Measurements from ENCODE around the gene TMBIM4.

TMBIM4 gene

DNA sequence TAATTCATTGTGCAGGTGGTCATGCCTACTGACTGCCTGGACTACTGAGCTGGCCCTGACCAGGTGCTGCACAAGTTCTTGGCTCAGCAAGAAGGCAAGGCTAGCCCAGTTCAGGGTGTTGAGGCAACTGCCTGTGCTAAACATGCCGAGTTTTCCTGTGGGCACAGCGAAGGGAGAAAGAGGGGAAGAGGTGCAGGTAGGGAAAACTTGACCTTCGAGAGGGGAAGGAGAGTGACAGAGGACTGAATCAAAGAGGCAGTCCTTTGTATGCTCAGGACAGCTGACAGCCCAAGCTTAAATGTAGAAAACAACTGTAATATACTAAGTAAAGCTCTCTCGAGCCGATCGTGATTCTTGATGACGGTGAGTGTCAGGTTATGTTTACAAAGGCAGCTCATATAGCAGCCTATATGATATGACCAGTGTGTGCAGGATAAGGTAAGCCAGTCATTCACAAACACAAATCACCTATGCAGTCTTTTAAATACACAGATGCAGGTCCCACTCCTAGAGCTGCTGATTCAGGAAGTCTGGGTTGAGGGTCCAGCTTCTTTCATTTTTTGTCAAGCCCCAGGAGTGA, 21.8 kb upstream of the TMBIM4 start:
- no peak for DNase-seq (ENCODE audit: low read depth)
- TF ChIP-seq, protein P1, sequence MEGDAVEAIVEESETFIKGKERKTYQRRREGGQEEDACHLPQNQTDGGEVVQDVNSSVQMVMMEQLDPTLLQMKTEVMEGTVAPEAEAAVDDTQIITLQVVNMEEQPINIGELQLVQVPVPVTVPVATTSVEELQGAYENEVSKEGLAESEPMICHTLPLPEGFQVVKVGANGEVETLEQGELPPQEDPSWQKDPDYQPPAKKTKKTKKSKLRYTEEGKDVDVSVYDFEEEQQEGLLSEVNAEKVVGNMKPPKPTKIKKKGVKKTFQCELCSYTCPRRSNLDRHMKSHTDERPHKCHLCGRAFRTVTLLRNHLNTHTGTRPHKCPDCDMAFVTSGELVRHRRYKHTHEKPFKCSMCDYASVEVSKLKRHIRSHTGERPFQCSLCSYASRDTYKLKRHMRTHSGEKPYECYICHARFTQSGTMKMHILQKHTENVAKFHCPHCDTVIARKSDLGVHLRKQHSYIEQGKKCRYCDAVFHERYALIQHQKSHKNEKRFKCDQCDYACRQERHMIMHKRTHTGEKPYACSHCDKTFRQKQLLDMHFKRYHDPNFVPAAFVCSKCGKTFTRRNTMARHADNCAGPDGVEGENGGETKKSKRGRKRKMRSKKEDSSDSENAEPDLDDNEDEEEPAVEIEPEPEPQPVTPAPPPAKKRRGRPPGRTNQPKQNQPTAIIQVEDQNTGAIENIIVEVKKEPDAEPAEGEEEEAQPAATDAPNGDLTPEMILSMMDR (conservative IDR thresholded peaks at IDR 0.05; ENCODE audit: control insufficient read depth, insufficient read depth, low read depth, low read length) = no peak
- H3K4me3 ChIP-seq (ENCODE audit: control insufficient read depth, low read depth, low read length) = no peak overlapping the region

DNA sequence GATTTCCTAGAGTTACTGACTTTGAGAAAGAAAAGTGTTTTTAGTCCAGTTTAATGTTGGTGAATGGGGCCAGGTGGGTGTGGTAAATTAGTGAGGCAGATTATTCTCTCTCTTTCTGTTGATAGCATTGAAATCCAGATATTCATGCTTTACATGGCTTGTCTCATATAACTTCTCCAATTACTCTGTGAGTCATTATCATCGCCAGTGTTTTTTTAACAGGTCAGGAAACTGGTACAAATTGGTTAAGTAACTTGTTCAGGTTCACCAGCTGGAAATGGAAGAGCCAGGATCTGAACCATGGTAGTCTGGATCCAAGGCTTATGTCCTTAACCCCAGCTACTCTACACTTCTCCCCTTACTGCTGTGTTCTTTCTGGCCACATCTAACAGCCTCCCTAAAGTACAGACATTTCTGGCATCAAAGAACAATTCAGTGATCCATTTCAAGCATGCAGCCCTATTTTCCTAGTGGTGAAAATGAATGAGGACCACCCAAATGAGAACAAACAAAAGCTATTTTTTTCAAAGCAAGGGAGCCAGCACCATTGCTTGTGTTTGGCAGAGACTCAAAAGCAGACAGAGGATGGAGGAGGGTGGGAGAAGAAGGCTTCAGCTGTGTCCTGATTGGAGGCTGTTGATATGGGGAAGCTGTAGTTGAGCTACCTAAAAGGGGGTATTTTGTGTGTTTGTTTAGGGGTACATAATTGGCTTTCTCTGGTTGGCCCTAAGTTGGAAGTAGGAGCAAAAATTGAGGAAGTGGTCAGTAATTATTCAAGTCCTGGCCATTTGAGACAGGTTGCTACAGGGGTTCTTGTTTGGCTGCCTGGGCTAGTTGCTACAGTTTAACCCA, 20.9 kb upstream of the TMBIM4 start:
- TF ChIP-seq, protein P1 (conservative IDR thresholded peaks at IDR 0.05; ENCODE audit: control insufficient read depth, insufficient read depth, low read depth, low read length) = no peak
- peak overlapping the region; percentile 68 for H3K4me3 ChIP-seq (ENCODE audit: control insufficient read depth, low read depth, low read length)
- DNase-seq (ENCODE audit: low read depth) = peak; percentile 69

DNA sequence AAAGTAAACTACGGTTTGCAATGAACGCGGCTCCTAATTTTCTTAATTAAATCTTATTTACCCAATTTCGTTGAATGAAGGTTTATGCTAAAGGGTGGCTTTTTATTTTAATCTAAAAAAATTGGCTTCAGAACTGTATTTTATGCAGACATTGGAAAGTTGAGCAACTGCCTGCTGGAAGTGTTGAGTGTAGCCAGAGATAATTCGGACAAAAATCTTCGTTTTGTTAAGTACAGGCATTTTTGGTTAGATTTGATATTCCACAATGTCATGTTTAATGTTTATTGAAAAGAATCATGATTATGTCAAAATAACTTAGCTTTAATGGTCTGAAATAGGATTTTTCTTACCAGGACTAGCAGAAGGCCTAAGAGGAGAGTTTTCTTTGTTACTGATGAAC, 20.1 kb upstream of the TMBIM4 start:
- TF ChIP-seq, protein P1 (conservative IDR thresholded peaks at IDR 0.05; ENCODE audit: control insufficient read depth, insufficient read depth, low read depth, low read length) = no peak
- peak overlapping the region; percentile 68 for H3K4me3 ChIP-seq (ENCODE audit: control insufficient read depth, low read depth, low read length)
- DNase-seq (ENCODE audit: low read depth) = no peak

DNA sequence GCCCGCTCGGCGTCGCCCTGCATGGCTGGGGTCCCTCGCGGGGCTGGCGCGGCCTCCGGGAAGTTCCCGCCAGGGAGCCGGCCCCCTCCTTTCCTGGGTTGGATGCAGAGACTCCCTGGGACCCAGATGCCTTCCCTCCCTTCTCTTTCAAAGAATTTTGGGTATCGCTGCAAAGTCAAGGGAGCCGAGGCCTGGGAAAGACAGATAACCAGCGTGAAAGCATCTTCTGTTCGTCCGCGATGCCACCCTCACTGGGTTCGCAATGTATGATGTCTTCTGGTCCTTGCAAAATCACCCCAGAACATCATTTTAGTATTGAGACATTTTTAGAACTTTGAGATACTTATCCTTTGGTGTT, 19.7 kb upstream of the TMBIM4 start:
- DNase-seq (ENCODE audit: low read depth) = peak; percentile 24

DNA sequence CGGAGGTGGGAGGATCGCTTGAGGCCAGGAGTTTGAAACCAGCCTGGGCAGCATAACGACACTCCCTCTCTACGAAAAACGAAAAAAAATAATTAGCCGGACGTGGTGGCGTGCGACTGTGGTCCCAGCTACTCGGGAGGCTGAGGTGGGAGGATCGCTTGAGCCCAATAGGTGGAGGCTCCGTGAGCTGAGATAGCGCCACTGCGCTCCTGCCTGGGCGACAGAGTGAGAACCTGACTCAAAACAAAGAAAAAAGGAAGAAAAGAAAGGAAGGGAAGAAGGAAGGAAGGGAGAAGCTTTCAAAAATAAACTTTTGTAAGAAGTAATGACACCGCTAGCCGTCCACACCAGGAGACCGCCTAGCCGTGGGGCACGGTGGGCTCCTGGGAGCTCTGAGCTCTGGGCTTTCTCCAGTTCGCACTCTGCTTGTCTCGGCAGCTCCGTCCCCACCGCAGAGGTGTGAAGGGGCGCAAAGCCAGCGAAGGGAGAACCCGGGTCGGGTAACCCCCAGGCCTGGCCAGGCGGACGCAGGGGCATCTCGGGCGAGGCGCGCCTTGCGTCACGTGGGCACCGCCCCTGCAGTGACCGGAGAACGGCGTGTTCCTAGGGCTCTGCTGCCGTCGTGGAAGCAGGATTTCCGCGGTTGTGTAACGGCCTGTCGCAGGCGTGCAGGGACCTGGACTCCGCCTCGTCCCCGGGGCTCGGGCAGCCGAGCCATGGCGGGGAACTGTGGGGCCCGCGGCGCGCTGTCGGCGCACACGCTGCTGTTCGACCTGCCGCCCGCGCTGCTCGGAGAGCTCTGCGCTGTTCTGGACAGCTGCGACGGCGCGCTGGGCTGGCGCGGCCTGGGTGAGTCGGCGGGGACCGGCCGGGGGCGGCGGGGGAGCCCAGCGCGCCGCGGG, 19.0 kb upstream of the TMBIM4 start, which contains the start of gene IRAK3:
TSS of gene IRAK3 (plus strand) at position 631 of the 902 bp plus-strand sequence. CDS start at position 717, 86 bp downstream.
- TF ChIP-seq, protein P1 (conservative IDR thresholded peaks at IDR 0.05; ENCODE audit: control insufficient read depth, insufficient read depth, low read depth, low read length) = no peak
- peak; percentile 67 for DNase-seq (ENCODE audit: low read depth)
- peak within 1 kb of the TSS; percentile 68 for H3K4me3 ChIP-seq (ENCODE audit: control insufficient read depth, low read depth, low read length)

More for the DNA sequence above, 19.7 kb upstream of the TMBIM4 start:
- TF ChIP-seq, protein P1 (conservative IDR thresholded peaks at IDR 0.05; ENCODE audit: control insufficient read depth, insufficient read depth, low read depth, low read length) = no peak
- peak overlapping the region; percentile 68 for H3K4me3 ChIP-seq (ENCODE audit: control insufficient read depth, low read depth, low read length)

DNA sequence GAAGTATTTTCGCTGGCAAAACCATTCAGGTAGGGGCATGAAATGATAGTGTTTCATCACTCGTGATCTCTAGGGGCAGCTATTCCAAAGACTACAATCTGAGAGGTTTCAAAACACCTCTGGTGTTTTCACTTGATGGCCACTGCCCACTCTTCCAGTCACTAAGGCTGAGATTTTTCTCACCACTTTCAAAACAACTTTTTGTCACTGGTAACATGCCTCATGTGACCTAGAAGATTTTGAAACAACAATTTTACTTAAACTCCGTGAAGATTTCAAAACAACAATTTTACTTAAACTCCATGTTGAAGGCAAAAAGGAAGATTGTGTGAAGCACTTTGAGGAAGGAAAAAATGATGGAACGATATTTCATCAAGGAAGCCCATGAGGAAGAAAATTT, 18.0 kb upstream of the TMBIM4 start:
- H3K4me3 ChIP-seq (ENCODE audit: control insufficient read depth, low read depth, low read length) = no peak overlapping the region
- no peak for DNase-seq (ENCODE audit: low read depth)
- TF ChIP-seq, protein P1 (conservative IDR thresholded peaks at IDR 0.05; ENCODE audit: control insufficient read depth, insufficient read depth, low read depth, low read length) = no peak

All from fibroblast of mammary gland (primary cell).